ENCODE measurements around the gene PBX2.
A peak's percentile ranks its signal among the peaks of the same experiment; 100 is the strongest.
"Not testable (repeated sequence)": the region's sequence is repeated elsewhere in the genome, so short reads cannot be mapped to it uniquely, and the experiment has no call there.

Gene PBX2

GRCh38 chr6:32190054-32190851 is at the start of gene PBX2:
Gene PBX2, minus strand, starts transcription at chr6:32190202. Its CDS starts 287 bp downstream, at chr6:32189915.
- peak; percentile 93 for DNase-seq

GRCh38 chr6:32239462-32239861 is 49.5 kb upstream of the PBX2 start:
- DNase-seq, result no peak

DNA sequence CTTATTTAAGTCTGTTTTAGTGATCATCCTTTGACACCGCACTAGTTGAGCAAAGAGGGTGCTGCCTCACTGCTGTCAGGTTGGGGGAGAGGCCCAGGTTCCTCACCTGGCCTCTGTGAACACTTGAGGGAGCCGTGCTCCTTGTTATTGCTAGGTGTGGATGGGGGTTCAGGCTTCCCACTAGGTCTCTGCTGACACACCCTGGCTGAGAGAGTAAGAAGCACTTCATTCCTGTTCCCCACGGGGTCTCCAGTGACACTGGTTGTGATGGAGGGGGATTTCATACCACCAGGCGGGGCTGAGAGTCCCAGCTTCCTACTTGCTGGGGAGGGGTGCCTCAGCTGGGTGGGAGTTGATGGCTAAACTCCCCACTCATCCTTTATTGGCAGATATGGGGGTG is 44.9 kb upstream of the PBX2 start:
- no peak for DNase-seq

DNA sequence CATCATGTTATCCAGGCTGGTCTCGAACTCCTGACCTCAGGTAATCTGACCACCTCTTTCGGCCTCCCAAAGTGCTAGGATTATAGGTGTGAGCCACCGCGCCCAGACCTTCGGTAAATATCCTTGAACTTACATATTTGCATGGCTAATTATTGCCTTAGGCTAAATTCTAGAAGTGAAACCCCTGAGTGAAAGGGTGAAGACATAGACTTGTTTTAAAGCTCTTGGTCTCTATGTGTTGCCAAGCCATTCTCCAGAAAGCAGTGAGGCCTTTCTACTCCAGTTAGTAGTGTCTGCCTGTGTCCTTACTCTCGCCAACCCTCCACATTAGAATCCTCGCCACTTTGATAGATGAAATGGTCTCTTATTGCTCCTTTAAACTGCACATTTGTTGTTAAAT is 36.4 kb upstream of the PBX2 start:
- DNase-seq, result no peak

GRCh38 chr6:32224696-32225095 is 34.7 kb upstream of the PBX2 start:
- DNase-seq, result no peak

DNA sequence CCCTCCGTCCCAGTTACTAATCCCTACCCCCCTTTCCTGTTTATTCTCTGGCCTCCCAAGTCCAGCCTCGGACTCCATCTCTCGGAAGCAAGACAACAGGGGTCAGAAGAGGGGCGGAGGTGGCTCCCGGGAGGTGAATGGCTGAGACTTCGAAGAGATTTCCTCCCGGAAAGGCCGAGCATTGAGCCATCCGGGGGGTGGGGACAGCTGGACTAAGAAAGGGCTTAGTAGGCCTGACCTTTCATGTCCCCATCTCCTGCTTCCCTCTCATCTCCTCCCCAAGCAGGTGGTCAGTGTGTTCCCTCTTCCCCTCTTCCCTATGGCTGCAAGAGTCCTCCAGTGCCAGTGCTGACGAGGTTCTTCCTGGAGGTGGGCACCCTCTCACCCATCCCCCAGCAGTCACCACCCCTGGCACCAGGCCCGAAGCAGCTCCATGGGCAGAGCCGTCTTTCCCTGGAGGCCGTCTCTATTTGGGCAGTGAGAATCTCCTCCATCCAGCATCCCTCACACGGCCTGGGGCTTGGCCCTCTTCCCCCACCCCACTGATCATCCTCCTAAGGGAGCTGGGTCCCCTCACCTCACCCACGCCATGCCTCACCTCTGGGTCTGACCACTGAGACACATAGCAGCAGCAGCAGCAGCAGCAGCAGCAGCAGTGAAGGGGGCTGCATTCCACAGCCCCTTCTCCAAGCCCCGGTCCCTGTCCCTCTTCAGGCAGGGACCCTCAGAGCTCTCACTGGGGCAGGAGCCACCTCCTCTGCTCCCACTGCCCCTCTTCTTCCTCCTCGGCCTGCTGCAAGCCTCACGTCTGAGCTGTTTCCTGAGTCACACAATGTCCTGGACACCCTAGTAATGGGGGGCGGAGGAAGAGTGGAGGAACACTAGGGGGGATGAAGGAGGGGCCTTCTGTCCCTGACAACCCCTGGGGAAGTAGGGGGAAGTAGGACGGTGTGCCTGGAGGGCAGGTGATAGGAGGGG is 33.5 kb upstream of the PBX2 start, which contains the start of gene NOTCH4:
Gene NOTCH4, minus strand, starts transcription at position 810 of the 978 bp plus-strand sequence. Its CDS starts 139 bp downstream, at position 671.
- DNase-seq, result no peak

DNA sequence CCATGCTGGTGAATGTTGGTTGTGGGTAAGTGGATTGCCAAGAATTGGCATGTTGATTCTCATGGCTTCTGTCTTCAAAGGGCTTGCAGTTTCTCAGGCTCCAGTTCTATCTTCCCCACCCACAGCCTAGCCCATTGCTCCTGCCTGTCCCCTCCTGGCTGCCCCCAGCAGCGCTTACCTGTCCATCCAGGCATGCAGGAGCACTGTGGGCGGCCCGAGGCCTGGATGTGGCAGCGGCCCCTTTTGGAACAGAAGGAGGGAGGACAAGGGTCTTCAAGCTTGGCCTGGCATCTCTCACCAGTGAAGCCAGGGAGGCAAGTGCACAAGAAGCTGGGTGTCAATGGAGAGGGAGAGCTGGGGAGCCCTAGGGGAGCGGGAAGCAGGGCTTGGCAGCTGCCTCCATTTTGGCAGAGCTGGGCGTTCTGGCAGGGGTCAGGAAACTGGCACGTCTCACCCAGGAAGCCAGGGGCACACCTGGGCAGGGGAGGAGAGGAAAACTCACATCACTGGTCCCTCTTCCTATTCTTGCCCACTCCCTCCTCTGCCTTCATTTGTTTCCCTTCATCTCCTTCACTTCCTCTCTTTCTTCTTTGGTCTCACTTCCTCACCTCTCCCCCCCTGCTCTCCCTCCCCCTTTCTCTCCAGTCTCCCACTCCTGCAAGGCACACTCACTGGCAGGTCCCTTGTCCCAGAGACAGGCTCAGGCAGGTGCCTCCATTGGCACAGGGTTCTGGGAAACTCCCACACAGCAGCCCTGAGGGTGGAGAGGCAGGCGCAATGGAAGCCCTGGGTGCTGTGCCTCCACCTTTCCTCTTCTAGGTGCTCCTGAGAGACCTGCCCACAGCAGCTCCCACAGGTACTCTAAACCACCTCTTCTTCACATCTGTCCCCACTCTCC is 32.6 kb upstream of the PBX2 start:
- no peak for DNase-seq

GRCh38 chr6:32220021-32220420 is 30.0 kb upstream of the PBX2 start:
- DNase-seq, result no peak

GRCh38 chr6:32218167-32218566 is 28.2 kb upstream of the PBX2 start:
- DNase-seq, result no peak

GRCh38 chr6:32216998-32217397 is 27.0 kb upstream of the PBX2 start:
- DNase-seq, result no peak

DNA sequence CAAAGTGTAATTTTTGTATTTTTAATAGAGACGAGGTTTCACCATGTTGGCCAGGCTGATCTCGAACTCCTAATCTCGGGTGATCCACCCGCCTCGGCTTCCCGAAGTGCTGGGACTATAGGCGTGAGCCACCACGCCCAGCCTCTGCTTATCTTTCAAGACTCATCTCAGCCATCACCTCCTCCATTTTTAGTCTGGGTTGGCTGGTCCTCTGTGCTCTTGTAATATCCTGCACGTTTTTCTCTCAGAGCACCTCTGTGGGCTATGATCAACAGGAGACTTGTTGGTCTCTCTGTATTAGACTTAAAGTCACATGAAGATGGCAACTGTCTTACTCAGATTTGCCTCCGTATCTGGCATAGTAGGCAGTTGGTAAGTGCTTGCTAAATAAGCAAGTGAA is 26.3 kb upstream of the PBX2 start:
- no peak for DNase-seq

DNA sequence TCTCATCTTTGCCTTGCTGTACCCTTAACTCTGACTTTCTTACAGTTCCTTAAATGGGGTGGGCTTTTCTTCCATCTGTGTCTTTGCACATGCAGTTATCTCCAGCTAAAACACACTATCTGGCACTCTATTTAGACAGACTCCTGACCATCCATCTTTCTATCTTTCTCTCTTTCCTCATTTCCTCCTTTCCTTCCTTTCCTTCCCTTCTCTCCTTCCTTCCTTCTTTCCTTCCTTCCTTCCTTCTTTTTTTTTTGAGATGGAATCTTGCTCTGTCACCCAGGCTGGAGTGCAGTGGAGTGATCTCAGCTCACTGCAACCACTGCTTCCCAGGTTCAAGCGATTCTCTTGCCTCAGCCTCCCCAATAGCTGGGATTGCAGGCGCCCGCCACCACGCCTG is 25.6 kb upstream of the PBX2 start:
- DNase-seq, result no peak

DNA sequence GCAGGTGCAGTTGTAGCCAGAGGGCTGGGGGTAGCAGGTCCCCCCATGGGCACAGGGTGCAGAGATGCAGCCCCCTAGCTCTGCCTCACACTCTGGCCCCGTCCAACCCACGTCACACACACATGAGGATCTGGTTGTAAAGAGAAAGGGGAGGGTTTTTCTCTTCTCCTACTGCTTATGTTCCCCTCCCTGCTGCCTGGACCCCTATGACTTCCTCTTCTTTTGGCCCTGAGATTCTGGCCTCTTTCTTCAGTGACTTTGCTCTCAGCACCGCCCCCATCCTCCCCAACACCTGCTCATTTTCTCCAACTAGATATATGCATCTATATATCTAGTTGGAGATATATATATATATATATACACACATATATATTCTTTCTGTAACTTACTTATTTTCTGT is 24.1 kb upstream of the PBX2 start:
- no peak for DNase-seq

GRCh38 chr6:32213649-32214048 is 23.6 kb upstream of the PBX2 start:
- no peak for DNase-seq

- DNase-seq, result no peak
Observed at GRCh38 chr6:32212076-32212760, 22.2 kb upstream of the PBX2 start.

DNA sequence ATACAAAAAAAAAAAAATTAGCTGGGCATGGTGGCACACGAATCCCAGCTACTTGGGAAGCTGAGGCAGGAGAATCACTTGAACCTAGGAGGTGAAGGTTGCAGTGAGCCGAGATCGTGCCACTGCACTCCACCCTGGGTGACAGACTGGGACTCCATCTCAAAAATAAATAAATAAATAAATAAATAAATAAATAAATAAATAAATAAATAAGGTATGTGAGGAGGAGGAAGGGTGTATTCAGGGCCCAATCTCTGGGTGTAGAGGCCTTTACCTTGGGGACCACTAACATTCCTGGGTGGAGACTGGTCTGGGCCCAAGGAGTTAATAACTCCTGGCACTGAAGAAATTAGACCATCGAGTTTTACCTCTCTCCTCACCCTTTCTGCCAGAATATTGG is 21.4 kb upstream of the PBX2 start:
- DNase-seq, result not testable (repeated sequence)

DNA sequence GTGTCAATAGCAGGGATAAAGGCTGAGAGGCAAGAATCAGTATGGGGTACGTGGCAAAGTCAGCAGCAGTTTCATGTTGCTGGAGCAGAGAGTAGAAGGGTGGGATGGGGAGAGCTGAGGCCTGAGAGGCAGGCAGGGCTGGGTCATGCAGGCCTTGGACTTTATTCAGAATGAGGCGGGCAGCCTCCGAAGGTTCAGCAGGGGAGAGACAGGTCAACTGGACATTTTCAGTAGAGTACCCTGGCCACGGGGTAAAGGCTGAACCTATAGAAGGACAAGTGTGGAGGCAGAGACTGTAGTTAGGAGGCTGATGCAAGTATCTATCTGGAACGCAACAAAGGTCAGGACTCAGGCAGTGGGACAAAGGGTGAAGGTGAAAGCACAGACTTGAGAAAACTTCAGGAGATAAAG is 20.2 kb upstream of the PBX2 start:
- no peak for DNase-seq

DNA sequence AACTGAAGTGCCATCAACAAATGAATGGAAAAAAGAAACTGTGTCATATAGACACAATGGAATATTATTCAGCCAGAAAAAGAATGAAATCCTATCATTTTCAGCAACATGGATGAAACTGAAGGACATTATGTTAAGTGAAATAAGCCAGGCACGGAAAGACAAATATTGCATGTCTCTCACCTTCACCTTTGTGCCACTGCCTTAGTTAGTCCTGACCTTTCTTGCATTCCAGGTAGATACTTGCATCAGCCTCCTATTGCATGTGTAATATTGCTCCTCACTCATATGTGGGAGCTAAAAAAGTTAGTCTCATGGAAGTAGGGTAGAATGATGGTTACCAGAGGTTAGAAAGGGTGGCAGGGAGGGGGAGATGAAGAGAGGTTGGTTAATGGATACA is 19.0 kb upstream of the PBX2 start:
- DNase-seq, result no peak

- DNase-seq, result no peak
Observed at GRCh38 chr6:32204268-32204715, 14.3 kb upstream of the PBX2 start.

- no peak for DNase-seq
Observed at GRCh38 chr6:32203426-32204267, 13.6 kb upstream of the PBX2 start.

DNA sequence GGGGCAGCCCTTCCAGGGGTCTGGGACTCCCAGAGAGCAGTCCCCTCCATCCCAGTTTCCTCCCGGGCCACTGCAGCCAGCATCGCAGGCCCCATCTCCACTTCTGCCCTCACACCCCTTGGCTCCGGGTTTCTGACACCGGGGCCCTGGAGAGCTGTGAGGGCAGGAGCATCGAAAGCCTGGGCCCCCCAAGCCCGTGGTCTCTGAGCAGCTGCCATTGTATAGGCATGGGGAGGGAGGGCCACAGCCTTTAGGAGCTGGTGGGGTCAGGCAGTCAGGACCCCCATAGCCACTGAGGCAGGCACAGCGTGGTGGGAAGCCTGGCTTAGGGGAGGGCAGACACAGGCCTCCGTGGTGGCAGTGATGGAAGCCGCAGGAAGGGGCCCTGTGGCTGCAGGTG is 12.2 kb upstream of the PBX2 start:
- no peak for DNase-seq

All from activated CD4-positive, alpha-beta T cell treated with anti-CD3 and anti-CD28 coated beads, Interleukin-2, amount 50 U/mL, for 16 hours (primary cell).